ENCODE results near the gene AUTS2.

The AUTS2 gene

DNA sequence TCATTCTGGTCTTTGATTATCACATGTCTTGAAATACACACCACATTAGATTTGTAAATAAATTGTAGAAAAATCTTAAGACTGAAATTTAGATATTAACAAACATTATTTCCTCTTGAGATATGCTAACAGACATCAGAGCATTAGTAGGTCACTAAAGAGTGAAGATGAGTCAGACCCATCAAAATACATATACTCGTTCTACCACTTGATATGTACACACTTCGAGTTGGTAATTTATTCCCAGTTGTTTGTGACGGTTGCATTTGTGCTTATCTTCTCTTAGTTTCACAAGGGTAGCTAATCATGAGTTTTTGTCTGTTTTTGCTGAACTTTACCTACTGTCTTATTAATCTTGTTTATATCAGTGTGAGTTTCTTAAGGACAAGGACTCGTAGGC, 383.4 kb downstream of the AUTS2 start:
- no peak for DNase-seq (ENCODE audit: low read depth, low spot score)
- TF ChIP-seq, protein P1, sequence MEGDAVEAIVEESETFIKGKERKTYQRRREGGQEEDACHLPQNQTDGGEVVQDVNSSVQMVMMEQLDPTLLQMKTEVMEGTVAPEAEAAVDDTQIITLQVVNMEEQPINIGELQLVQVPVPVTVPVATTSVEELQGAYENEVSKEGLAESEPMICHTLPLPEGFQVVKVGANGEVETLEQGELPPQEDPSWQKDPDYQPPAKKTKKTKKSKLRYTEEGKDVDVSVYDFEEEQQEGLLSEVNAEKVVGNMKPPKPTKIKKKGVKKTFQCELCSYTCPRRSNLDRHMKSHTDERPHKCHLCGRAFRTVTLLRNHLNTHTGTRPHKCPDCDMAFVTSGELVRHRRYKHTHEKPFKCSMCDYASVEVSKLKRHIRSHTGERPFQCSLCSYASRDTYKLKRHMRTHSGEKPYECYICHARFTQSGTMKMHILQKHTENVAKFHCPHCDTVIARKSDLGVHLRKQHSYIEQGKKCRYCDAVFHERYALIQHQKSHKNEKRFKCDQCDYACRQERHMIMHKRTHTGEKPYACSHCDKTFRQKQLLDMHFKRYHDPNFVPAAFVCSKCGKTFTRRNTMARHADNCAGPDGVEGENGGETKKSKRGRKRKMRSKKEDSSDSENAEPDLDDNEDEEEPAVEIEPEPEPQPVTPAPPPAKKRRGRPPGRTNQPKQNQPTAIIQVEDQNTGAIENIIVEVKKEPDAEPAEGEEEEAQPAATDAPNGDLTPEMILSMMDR (IDR thresholded peaks at IDR 0.05; ENCODE audit: insufficient read depth, low read length, missing control alignments) = no peak
- ChIA-PET CTCF (no interaction called here), POLR2A (no interaction called here)
- H3K4me3 ChIP-seq (ENCODE audit: low read depth, low read length) = no peak overlapping the region

DNA sequence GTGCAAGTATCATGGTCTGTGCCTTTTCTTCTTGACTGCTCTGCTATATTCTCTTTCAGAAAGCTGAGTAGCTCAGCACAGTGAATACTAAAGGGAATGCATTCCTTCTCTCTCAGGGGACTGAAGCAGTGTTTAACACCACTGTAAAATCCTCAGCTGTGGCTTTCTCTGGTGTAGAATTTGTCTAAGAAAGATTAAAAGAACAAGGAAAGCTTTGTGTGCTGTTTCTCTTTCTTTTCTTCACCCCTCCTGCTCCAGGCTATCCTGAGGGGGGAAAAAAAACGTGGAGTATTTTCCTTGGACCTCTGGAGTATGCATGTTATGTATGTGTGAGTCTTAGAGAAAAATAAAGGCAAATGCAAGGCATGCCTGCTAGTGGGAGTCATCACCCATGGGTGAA, 383.9 kb downstream of the AUTS2 start:
- POLR2A ChIA-PET = no interaction called here
- no peak overlapping the region for H3K4me3 ChIP-seq (ENCODE audit: low read depth, low read length)
- DNase-seq (ENCODE audit: low read depth, low spot score) = peak; percentile 47
- TF ChIP-seq, protein P1 (IDR thresholded peaks at IDR 0.05; ENCODE audit: insufficient read depth, low read length, missing control alignments) = no peak
- CTCF ChIA-PET = no interaction called here

DNA sequence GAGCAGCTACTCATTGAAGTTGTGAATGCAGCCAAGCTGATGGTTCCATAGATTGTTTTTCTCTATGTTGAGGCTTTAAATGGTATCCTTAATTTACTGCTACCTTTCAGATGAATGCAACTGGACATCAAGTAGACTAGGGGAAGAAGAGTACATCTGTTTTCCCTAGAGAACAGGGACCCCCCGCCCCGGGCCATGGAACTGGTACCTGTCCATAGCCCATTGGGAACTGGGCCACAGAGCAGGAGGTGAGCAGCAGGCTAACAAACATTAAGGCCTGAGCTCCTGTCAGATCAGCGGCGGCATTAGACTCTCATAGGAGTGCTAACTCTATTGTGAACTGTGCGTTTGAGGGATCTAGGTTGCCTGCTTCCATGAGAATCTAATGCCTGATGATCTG, 391.3 kb downstream of the AUTS2 start:
- TF ChIP-seq, protein P1 (IDR thresholded peaks at IDR 0.05; ENCODE audit: insufficient read depth, low read length, missing control alignments) = no peak
- POLR2A ChIA-PET = no interaction called here
- no peak overlapping the region for H3K4me3 ChIP-seq (ENCODE audit: low read depth, low read length)
- CTCF ChIA-PET = no interaction called here
- DNase-seq (ENCODE audit: low read depth, low spot score) = no peak

DNA sequence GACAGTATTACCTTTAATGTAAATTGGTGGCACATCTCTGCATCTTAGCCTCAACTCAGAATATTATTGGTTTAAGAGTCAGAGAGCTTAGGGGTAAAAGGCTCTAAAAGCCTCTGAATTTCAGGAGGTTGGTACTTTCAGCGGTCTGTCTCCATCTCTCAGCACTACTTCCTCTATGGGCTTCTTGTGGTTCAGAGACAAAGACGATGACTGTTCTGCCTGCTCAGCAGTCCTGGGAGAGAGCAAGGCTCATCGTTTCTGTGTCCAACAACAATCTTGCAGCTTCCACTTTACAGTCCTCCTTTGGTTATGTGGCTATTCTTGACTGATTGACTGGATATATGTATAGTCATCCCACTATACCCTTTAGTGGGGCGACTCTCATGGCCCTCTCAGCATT, 394.7 kb downstream of the AUTS2 start:
- H3K4me3 ChIP-seq (ENCODE audit: low read depth, low read length) = no peak overlapping the region
- CTCF ChIA-PET = no interaction called here
- DNase-seq (ENCODE audit: low read depth, low spot score) = no peak
- POLR2A ChIA-PET = no interaction called here
- TF ChIP-seq, protein P1 (IDR thresholded peaks at IDR 0.05; ENCODE audit: insufficient read depth, low read length, missing control alignments) = no peak

DNA sequence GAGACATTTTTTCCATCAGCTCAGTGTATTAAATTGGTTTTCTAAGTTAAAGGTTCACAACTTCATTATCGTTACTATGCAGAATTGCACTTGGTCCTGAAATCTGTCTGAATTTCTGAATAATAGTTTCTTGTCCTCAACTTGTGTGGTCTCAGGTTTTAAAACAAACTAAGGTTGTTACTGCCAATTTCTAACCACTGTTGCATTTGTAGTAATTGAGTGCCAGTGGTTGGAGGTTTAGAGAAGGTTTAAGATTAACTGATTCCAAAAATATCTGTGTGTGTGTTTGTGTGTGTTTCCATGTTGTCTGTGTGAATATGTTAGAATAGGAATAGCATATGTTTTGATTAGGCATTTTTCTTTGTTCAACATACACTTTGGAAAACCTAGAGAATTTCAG, 395.9 kb downstream of the AUTS2 start:
- H3K4me3 ChIP-seq (ENCODE audit: low read depth, low read length) = no peak overlapping the region
- CTCF ChIA-PET = no interaction called here
- TF ChIP-seq, protein P1 (IDR thresholded peaks at IDR 0.05; ENCODE audit: insufficient read depth, low read length, missing control alignments) = no peak
- no peak for DNase-seq (ENCODE audit: low read depth, low spot score)
- POLR2A ChIA-PET = no interaction called here

DNA sequence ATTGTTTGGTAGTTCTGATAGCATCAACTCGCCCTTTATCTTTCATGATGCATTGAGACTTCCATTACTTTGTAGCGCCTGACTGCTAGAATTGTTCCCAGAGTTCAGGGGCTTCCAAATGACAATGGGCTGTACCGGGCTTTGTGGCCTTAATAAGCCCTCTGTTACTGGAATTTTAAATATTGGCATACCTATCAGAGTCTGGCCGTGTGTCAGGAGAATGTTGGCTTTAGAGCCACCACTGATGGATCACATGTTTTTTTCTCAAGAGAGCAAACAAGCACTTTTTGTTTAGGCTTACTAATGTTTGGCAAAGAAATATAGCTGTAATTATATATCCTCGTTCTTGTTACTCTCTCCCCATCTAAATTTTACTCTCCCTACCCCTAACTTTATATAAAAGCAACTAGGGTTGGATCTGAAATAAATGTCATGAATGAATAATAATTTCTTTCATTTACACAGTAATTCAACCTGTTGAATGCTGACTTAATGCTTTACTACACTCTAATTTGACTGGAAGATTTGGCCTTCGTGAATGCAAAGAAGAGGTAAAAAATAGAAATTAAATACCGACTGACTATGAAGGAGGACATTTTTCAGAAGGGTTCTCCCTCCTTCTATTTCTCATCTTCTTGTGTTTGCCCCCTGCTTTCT, 396.7 kb downstream of the AUTS2 start:
- TF ChIP-seq, protein P1 (IDR thresholded peaks at IDR 0.05; ENCODE audit: insufficient read depth, low read length, missing control alignments) = no peak
- ChIA-PET CTCF (no interaction called here), POLR2A (no interaction called here)
- DNase-seq (ENCODE audit: low read depth, low spot score) = no peak
- no peak overlapping the region for H3K4me3 ChIP-seq (ENCODE audit: low read depth, low read length)
